K562 (cell line): ENCODE results near the gene HVCN1. TPM values are rescaled to one million over a fixed set of nuclear protein-coding genes. Genes with fewer than 3 reads are reported as not detected.

ENCODE experiments used
- ATAC-seq: fragments of 200-7000 bp; cut with Tn5 transposase; 3 replicates; pipeline ENCODE4 v1.9.1; 2020; ENCODE audit warnings: moderate library complexity
- BruUV-seq: library from RNA; stranded (reverse); fragments of 400-500 nt; replicated peaks from 2 replicates; lab custom pipeline; 2021; lab: Mats Ljungman, UMichigan
- CTCF ChIA-PET: fragments of 300-600 bp; formaldehyde crosslinking; extraction: SDS; loops from one replicate; lab custom pipeline; 2021; ENCODE audit warnings: low intra/inter-chr PET ratio; lab: Yijun Ruan, JAX
- POLR2A ChIA-PET: fragments of 300-600, 350-650 bp; sonication (Branson Sonifier 250); formaldehyde crosslinking; extraction: SDS; loops from one replicate; lab custom pipeline; 2021; ENCODE audit warnings: antibody characterized with exemption, inconsistent platforms; lab: Yijun Ruan, JAX
- DNase-seq, 4 experiments: peaks; one replicate each; pipeline versions ENCODE4 v3.0.0 to v3.0.0-alpha.2; 2011 to 2018; ENCODE audit warnings: low spot score in 3 of 4, mixed read lengths in 3 of 4; ENCODE audit errors: extremely low read depth in 1 of 4
- FAIRE-seq: peaks from 2 replicates; lab custom pipeline; 2011; peaks lifted over from hg19 to GRCh38; lab: Jason Lieb, UNC
- H2AFZ ChIP-seq: 2 replicates; pipeline ENCODE4 v1.6.0; 2011; ENCODE audit warnings: low read depth, low read length, control low read depth, inconsistent platforms
- H3K27ac ChIP-seq: fragments of 200-600 bp; 3 replicates; pipeline ENCODE4 v1.8.0; 2011; ENCODE audit warnings: low read depth, mild to moderate bottlenecking, control low read depth, inconsistent platforms, low read length, moderate library complexity, mixed read lengths; ENCODE audit errors: extremely low read depth
- H3K27me3 ChIP-seq, 2 experiments: fragments of 300-600 bp in 1 of 2; 2 replicates in 1 of 2; 3 replicates in 1 of 2; pipeline versions ENCODE4 v1.6.0 to v1.8.0; 2011; ENCODE audit warnings: inconsistent platforms in 2 of 2, low read length in 2 of 2, mild to moderate bottlenecking in 1 of 2, mixed read lengths in 1 of 2, moderate library complexity in 1 of 2; ENCODE audit not compliant: control insufficient read depth in 2 of 2, insufficient read depth in 2 of 2
- H3K36me3 ChIP-seq: fragments of 300-600 bp; 3 replicates; pipeline ENCODE4 v1.8.0; 2011; ENCODE audit warnings: mild to moderate bottlenecking, low read length, inconsistent platforms; ENCODE audit not compliant: control insufficient read depth, insufficient read depth
- H3K4me1 ChIP-seq, 2 experiments: fragments of 200-600 bp in 1 of 2; replicated peaks in 1 of 2; 2 replicates in 1 of 2; 3 replicates in 1 of 2; pipeline versions ENCODE4 v1.5.1 to v1.8.0; 2011; ENCODE audit warnings: inconsistent platforms in 2 of 2, low read length in 2 of 2, mild to moderate bottlenecking in 1 of 2, mixed read lengths in 1 of 2, moderate library complexity in 1 of 2; ENCODE audit not compliant: control insufficient read depth in 2 of 2, insufficient read depth in 2 of 2
- H3K4me2 ChIP-seq: 2 replicates; pipeline ENCODE4 v1.6.1; 2011; ENCODE audit warnings: low read length, control low read depth, inconsistent platforms, mixed read lengths; ENCODE audit not compliant: insufficient read depth
- H3K4me3 ChIP-seq: fragments of 200-600 bp; sonication (generic), shearing (Covaris generic); 2 replicates; pipeline ENCODE4 v1.5.1; 2016; ENCODE audit warnings: control low read depth, inconsistent platforms
- H3K79me2 ChIP-seq: fragments of 200-600 bp; 3 replicates; pipeline ENCODE4 v1.8.0; 2011; ENCODE audit warnings: low read length, inconsistent platforms; ENCODE audit not compliant: control insufficient read depth, insufficient read depth
- H3K9ac ChIP-seq, 2 experiments: 2 replicates each; pipeline versions ENCODE4 v1.6.0 to v1.6.1; 2011; ENCODE audit warnings: low read depth in 2 of 2, low read length in 2 of 2, control low read depth in 1 of 2, inconsistent platforms in 1 of 2, mild to moderate bottlenecking in 1 of 2, mixed read lengths in 1 of 2; ENCODE audit not compliant: insufficient read depth in 1 of 2
- H3K9me1 ChIP-seq: one replicate; pipeline ENCODE4 v1.6.0; 2011; ENCODE audit warnings: inconsistent platforms, mild to moderate bottlenecking, low read length, moderate library complexity; ENCODE audit not compliant: control insufficient read depth, insufficient read depth
- H3K9me3 ChIP-seq: replicated peaks from 2 replicates; pipeline ENCODE4 v1.5.1; 2011; ENCODE audit warnings: low read depth, low read length, inconsistent platforms; ENCODE audit not compliant: control insufficient read depth, insufficient read depth
- H4K20me1 ChIP-seq: replicated peaks from 2 replicates; pipeline ENCODE4 v1.6.1; 2011; ENCODE audit warnings: low read length, inconsistent platforms, mixed read lengths; ENCODE audit not compliant: control insufficient read depth, insufficient read depth
- ARID2 ChIP-seq: fragments of 450-650 bp; IDR thresholded peaks from 2 replicates; pipeline ENCODE4 v1.6.1; 2017; ENCODE audit warnings: antibody characterized with exemption, mild to moderate bottlenecking
- BCOR ChIP-seq: fragments of 450-650 bp; IDR thresholded peaks from 2 replicates; pipeline ENCODE4 v1.6.1; 2016
- CHCHD3 ChIP-seq: fragments of 250-450 bp; sonication (Bioruptor Pico); IDR thresholded peaks from 2 replicates; pipeline ENCODE4 v2.1.2; 2022; ENCODE audit warnings: mild to moderate bottlenecking
- FOXJ2 ChIP-seq: fragments of 200-800 bp; sonication (Bioruptor generic); IDR thresholded peaks from 2 replicates; pipeline ENCODE4 v1.6.1; 2016; ENCODE audit warnings: missing genetic modification characterization, missing compliant biosample characterization
- NFE2 ChIP-seq: IDR thresholded peaks from 2 replicates; pipeline ENCODE4 v1.6.1; 2014; ENCODE audit warnings: antibody characterized with exemption, low read depth
- NFIC ChIP-seq: fragments of 450-650 bp; IDR thresholded peaks from 2 replicates; pipeline ENCODE4 v1.6.1; 2017; ENCODE audit warnings: mild to moderate bottlenecking, inconsistent platforms
- NFYB ChIP-seq: IDR thresholded peaks from 2 replicates; pipeline ENCODE4 v1.6.1; 2011; ENCODE audit warnings: mild to moderate bottlenecking, moderate library complexity; ENCODE audit not compliant: insufficient read length; ENCODE audit errors: extremely low read depth
- RCOR1 ChIP-seq, 2 experiments: IDR thresholded peaks; 2 replicates each; pipeline ENCODE4 v1.6.1; 2012; ENCODE audit warnings: low read depth in 2 of 2, low read length in 2 of 2, borderline replicate concordance in 1 of 2, improper control_type of control experiment in 1 of 2
- ZKSCAN1 ChIP-seq: fragments of 150-350 bp; IDR thresholded peaks from 2 replicates; pipeline ENCODE4 v1.6.1; 2016; ENCODE audit warnings: low read depth, low read length
- WGBS: fragments of 100-300 bp; shearing (Covaris generic); methylation state at CpG from one replicate; pipeline ENCODE4 v1.1.6; 2016; ENCODE audit warnings: low coverage, mixed read lengths; ENCODE audit not compliant: insufficient coverage; ENCODE audit errors: missing lambda C conversion rate; 5-methylcytosine and 5-hydroxymethylcytosine counted together
- in situ Hi-C: fragments of 300-500 bp; cut with MboI; formaldehyde crosslinking; loops from 4 replicates; pipeline ENCODE4 v1.15.0; 2018; ENCODE audit warnings: inconsistent platforms, mixed read lengths
- intact Hi-C: fragments of 100-400 bp; cut with micrococcal nuclease; formaldehyde crosslinking; loops from 2 replicates; pipeline ENCODE4 v1.14.2; 2022
- polyA plus RNA-seq, 8 experiments: library from polyadenylated mRNA; depleted of rRNA in 4 of 8; stranded (reverse) in 5 of 8; unstranded in 3 of 8; fragments of >200 nt; fragmentation: Nextera tagmentation in 2 of 8; fragmentation: Illumina TruSeq in 1 of 8; extraction: Ambion mirVana in 2 of 8; extraction: Trizol in 1 of 8; gene quantifications; 2 replicates each; pipeline versions ENCODE4 v1.2.1 to v1.2.3, GENCODE V29; 2011 to 2014; ENCODE audit warnings: inconsistent platforms in 1 of 8, missing spikeins in 1 of 8
- total RNA-seq, 7 experiments: library from RNA; depleted of rRNA in 6 of 7; stranded (reverse); fragments of >200 nt in 6 of 7; fragmentation: Illumina TruSeq in 2 of 7; extraction: Trizol in 2 of 7; gene quantifications; 2 replicates each; pipeline versions ENCODE4 v1.2.1 to v1.2.3, GENCODE V29; 2011 to 2021; ENCODE audit warnings: low replicate concordance in 1 of 7
- TF ChIP-seq, protein P1 (sequence below): fragments of 450-650 bp; IDR thresholded peaks from 2 replicates; pipeline ENCODE4 v1.6.1; 2016; ENCODE audit warnings: missing biosample characterization, missing genetic modification characterization
- TF ChIP-seq, protein P2 (sequence below), 2 experiments: fragments of 450-650 bp; formaldehyde crosslinking in 1 of 2; IDR thresholded peaks; 2 replicates each; pipeline versions ENCODE4 v1.4.0 to v1.6.1; 2014 to 2020; ENCODE audit warnings: mild to moderate bottlenecking in 2 of 2, borderline replicate concordance in 1 of 2, low read depth in 1 of 2

HVCN1 gene
- total and polyA plus RNA-seq, 9 of the 15 experiments (the other 6 are each of a cell fraction or from before 2014, with no cell fraction given), result 0.21 to 1.4 (median 0.74) TPM

DNA sequence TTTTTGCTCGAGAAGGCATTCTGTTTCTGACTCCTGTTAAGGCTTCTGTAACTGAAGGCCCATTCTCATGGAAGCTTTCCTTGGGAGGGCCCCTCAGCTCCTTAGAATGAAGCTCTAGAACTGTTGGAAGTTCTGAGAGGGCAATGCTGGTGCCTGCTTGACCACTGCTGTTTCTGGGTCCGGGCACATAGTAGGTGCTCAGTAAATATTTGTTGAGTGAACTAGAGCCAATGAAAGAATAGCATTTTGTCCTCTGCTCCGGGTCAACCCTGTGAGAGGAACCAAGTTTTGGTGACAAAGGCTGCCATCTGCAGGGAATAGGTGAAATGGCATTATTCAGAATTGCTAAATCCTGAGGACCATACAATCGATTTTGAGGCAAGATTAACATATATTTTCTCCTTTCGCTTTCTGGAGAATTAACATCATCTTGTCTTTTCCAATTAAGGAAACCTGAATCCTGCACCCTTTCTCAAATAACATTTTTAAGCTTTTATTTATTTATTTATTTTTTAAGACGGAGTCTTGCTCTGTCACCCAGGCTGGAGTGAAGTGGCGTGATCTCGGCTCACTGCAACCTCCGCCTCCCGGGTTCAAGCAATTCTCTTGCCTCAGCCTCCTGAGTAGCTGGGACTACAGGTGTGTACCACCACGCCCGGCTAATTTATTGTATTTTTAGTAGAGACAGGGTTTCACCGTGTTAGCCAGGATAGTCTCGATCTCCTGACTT, 86.7 kb downstream of the HVCN1 start (continued):
- TF ChIP-seq ARID2 (0 out of 2 replicates have a peak, but pooled peaks have one; percentile 22), RCOR1 (IDR thresholded peaks at IDR 0.05; ENCODE audit: borderline replicate concordance in 1 of 2, low read depth in 2 of 2, low read length in 2 of 2) (peak in 1 of 2 experiments; percentile 40; a peak in 1 of 4 replicates), NFE2 (peak; percentile 37; the same call in 1 of the 2 replicates), ZKSCAN1 (peak; percentile 99), BCOR (peak; percentile 60)

DNA sequence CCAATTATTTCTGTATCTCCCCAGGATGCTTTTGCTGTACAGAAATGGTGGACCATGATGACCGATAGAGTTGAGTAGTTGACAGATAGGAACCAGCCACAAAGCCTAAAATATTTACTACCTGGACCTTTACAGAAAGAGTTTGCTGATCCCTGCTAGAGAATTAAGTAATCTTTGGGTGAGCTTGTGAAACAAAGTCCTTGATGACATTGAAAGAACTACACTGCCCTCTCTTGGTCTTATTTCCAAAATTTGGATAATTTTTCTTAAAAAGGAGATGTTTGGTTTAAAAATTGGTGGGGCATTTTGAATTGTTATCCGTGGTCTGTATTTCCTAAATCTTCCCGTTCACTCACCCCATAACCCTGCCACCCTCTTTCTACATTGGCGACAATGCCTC, 88.7 kb downstream of the HVCN1 start:
- H4K20me1 ChIP-seq, result no peaks in the 10 kb centered on the region
- no peak overlapping the region for H3K27ac ChIP-seq
- H3K9me3 ChIP-seq, result no peaks in the 10 kb centered on the region
- H2AFZ ChIP-seq, result peak overlapping the region; percentile 48; the same call in 1 of the 2 replicates
- no peaks in the 10 kb centered on the region for H3K79me2 ChIP-seq
- WGBS, result 9% methylated on average over 4 of the region's 4 CpGs
- ChIA-PET CTCF (interaction anchor here (0.6 to 3.6 kb wide), 12 partner anchors 13 to 499 kb away, joined by 3 to 30 read pairs (median 4); partner anchors contain the start of genes ARPC3, FAM216A and GPN3), POLR2A (interaction anchor here (0.6 to 1.7 kb wide), 6 partner anchors 10 to 161 kb away, joined by 3 to 5 read pairs (median 3); partner anchors contain the start of genes ARPC3 and FAM216A)
- H3K4me3 ChIP-seq, result no peak overlapping the region
- in situ Hi-C loops (loop anchor here (5.0 kb wide), 2 partner anchors 88 to 153 kb away; no protein-coding TSS in a partner anchor), intact Hi-C loops (loop anchor here (1.0 to 5.0 kb wide), 5 partner anchors 48 to 287 kb away; no protein-coding TSS in a partner anchor)
- FAIRE-seq (peak; percentile 88), DNase-seq (peak in 2 of 4 experiments; percentile 46 to 56), ATAC-seq (peak; percentile 59)
- no TSS peak for BruUV-seq
- H3K4me1 ChIP-seq, result no peaks in the 10 kb centered on the region
- H3K27me3 ChIP-seq, result no peaks in the 10 kb centered on the region
- H3K36me3 ChIP-seq, result no peaks in the 10 kb centered on the region
- H3K9ac ChIP-seq, result no peak overlapping the region
- no peaks in the 10 kb centered on the region for H3K9me1 ChIP-seq
- H3K4me2 ChIP-seq, result no peak overlapping the region
- peak; percentile 50 for TF ChIP-seq NFIC
- no peak for TF ChIP-seq FOXJ2
- no peak for TF ChIP-seq CHCHD3 (CRISPR knock-in tag)
- TF ChIP-seq, protein P1, sequence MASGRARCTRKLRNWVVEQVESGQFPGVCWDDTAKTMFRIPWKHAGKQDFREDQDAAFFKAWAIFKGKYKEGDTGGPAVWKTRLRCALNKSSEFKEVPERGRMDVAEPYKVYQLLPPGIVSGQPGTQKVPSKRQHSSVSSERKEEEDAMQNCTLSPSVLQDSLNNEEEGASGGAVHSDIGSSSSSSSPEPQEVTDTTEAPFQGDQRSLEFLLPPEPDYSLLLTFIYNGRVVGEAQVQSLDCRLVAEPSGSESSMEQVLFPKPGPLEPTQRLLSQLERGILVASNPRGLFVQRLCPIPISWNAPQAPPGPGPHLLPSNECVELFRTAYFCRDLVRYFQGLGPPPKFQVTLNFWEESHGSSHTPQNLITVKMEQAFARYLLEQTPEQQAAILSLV (tag), result peak; percentile 83
- TF ChIP-seq NFYB, result no peak
- TF ChIP-seq, protein P2, sequence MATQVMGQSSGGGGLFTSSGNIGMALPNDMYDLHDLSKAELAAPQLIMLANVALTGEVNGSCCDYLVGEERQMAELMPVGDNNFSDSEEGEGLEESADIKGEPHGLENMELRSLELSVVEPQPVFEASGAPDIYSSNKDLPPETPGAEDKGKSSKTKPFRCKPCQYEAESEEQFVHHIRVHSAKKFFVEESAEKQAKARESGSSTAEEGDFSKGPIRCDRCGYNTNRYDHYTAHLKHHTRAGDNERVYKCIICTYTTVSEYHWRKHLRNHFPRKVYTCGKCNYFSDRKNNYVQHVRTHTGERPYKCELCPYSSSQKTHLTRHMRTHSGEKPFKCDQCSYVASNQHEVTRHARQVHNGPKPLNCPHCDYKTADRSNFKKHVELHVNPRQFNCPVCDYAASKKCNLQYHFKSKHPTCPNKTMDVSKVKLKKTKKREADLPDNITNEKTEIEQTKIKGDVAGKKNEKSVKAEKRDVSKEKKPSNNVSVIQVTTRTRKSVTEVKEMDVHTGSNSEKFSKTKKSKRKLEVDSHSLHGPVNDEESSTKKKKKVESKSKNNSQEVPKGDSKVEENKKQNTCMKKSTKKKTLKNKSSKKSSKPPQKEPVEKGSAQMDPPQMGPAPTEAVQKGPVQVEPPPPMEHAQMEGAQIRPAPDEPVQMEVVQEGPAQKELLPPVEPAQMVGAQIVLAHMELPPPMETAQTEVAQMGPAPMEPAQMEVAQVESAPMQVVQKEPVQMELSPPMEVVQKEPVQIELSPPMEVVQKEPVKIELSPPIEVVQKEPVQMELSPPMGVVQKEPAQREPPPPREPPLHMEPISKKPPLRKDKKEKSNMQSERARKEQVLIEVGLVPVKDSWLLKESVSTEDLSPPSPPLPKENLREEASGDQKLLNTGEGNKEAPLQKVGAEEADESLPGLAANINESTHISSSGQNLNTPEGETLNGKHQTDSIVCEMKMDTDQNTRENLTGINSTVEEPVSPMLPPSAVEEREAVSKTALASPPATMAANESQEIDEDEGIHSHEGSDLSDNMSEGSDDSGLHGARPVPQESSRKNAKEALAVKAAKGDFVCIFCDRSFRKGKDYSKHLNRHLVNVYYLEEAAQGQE (IDR thresholded peaks at IDR 0.05; ENCODE audit: borderline replicate concordance), result peak; percentile 89; the same call in 1 of the 2 replicates
- TF ChIP-seq, protein P2 (CRISPR knock-in tag; IDR thresholded peaks at IDR 0.05; ENCODE audit: low read depth), result no peak
